ENCODE results near the gene E2F6.
"Not testable (repeated sequence)": the region's sequence is repeated elsewhere in the genome, so short reads cannot be mapped to it uniquely, and the experiment has no call there.

The E2F6 gene

GRCh38 chr2:11411768-11412448, 54.1 kb downstream of the E2F6 start:
- DNase-seq, result peak in 1 of 2 experiments; percentile 65

- no peak for DNase-seq
These were observed 54.7 kb downstream of the E2F6 start for GRCh38 chr2:11411244-11411643.

- DNase-seq, result no peak
These were observed 55.9 kb downstream of the E2F6 start for GRCh38 chr2:11410101-11410500.

- no peak for DNase-seq
These were observed 56.4 kb downstream of the E2F6 start for GRCh38 chr2:11409572-11409959.

- DNase-seq, result no peak
These were observed 56.9 kb downstream of the E2F6 start for GRCh38 chr2:11408959-11409571.

- DNase-seq, result no peak
These were observed 58.5 kb downstream of the E2F6 start for GRCh38 chr2:11407413-11407812.

GRCh38 chr2:11406958-11407381, 59.0 kb downstream of the E2F6 start:
- DNase-seq, result no peak

- DNase-seq, result no peak
These were observed 59.5 kb downstream of the E2F6 start for GRCh38 chr2:11406267-11406957.

- no peak for DNase-seq
These were observed 60.2 kb downstream of the E2F6 start for GRCh38 chr2:11405599-11406266.

GRCh38 chr2:11405074-11405406, 60.9 kb downstream of the E2F6 start:
- not testable (repeated sequence) for DNase-seq

- no peak for DNase-seq
These were observed 61.4 kb downstream of the E2F6 start for GRCh38 chr2:11404376-11405073.

- DNase-seq, result no peak
These were observed 63.5 kb downstream of the E2F6 start for GRCh38 chr2:11402436-11402835.

- DNase-seq, result no peak
These were observed 66.6 kb downstream of the E2F6 start for GRCh38 chr2:11399438-11399762.

GRCh38 chr2:11398750-11399437, 67.1 kb downstream of the E2F6 start:
- DNase-seq, result no peak

GRCh38 chr2:11397513-11397912, 68.4 kb downstream of the E2F6 start:
- DNase-seq, result no peak

GRCh38 chr2:11396467-11397445, 69.2 kb downstream of the E2F6 start:
- DNase-seq, result no peak

- DNase-seq, result no peak
These were observed 69.9 kb downstream of the E2F6 start for GRCh38 chr2:11396021-11396420.

- no peak for DNase-seq
These were observed 70.6 kb downstream of the E2F6 start for GRCh38 chr2:11395389-11395788.
